HepG2 (cell line): ENCODE results near the gene MAT2A. TPM values are rescaled to one million over a fixed set of nuclear protein-coding genes. Genes with fewer than 3 reads are reported as not detected.

Source experiments
- AHDC1 ChIP-seq: sonication (generic); formaldehyde crosslinking; IDR thresholded peaks from 2 replicates; pipeline ENCODE4 v1.5.1; 2020; ENCODE audit warnings: mild to moderate bottlenecking, missing genetic modification reagents, borderline replicate concordance
- GMEB1 ChIP-seq: sonication (generic); formaldehyde crosslinking; IDR thresholded peaks from 2 replicates; pipeline ENCODE4 v1.5.1; 2020; ENCODE audit warnings: missing genetic modification reagents, mild to moderate bottlenecking, borderline replicate concordance
- KLF16 ChIP-seq, 2 experiments: sonication (generic) in 1 of 2; formaldehyde crosslinking in 1 of 2; IDR thresholded peaks; 2 replicates each; pipeline versions ENCODE4 v1.6.1 to v1.8.0; 2016 to 2023; ENCODE audit warnings: missing genetic modification reagents in 2 of 2, missing compliant biosample characterization in 1 of 2
- NR2F6 ChIP-seq, 2 experiments: IDR thresholded peaks; 2 replicates each; pipeline ENCODE4 v1.6.1; 2016; ENCODE audit warnings: antibody characterized with exemption in 1 of 2, mild to moderate bottlenecking in 1 of 2
- RARA ChIP-seq: IDR thresholded peaks from 2 replicates; pipeline ENCODE4 v1.6.1; 2016; ENCODE audit warnings: missing genetic modification reagents, missing compliant biosample characterization
- ZBTB38 ChIP-seq: sonication (generic); formaldehyde crosslinking; IDR thresholded peaks from 2 replicates; pipeline ENCODE4 v1.5.1; 2020; ENCODE audit warnings: mild to moderate bottlenecking, missing genetic modification reagents
- ZBTB4 ChIP-seq: sonication (generic); formaldehyde crosslinking; IDR thresholded peaks from 2 replicates; pipeline ENCODE4 v1.4.0; 2020; ENCODE audit warnings: missing genetic modification reagents, mild to moderate bottlenecking, borderline replicate concordance
- ZNF460 ChIP-seq: sonication (generic); formaldehyde crosslinking; IDR thresholded peaks from 2 replicates; pipeline ENCODE4 v1.5.1; 2020; ENCODE audit warnings: missing genetic modification reagents, mild to moderate bottlenecking, borderline replicate concordance
- ZNF770 ChIP-seq: sonication (generic); formaldehyde crosslinking; IDR thresholded peaks from 2 replicates; pipeline ENCODE4 v1.5.0; 2020; ENCODE audit warnings: mild to moderate bottlenecking, missing genetic modification reagents
- ZNF773 ChIP-seq: sonication (generic); formaldehyde crosslinking; IDR thresholded peaks from 2 replicates; pipeline ENCODE4 v1.4.0; 2020; ENCODE audit warnings: missing genetic modification reagents, borderline replicate concordance
- polyA plus RNA-seq, 8 experiments: library from polyadenylated mRNA; depleted of rRNA in 3 of 8; stranded (reverse) in 7 of 8; unstranded in 1 of 8; fragments of >200 nt; fragmentation: Illumina TruSeq in 4 of 8; extraction: Trizol in 4 of 8; gene quantifications; 2 replicates each; pipeline versions ENCODE4 v1.2.1 to v1.2.3, GENCODE V29; 2011 to 2016; ENCODE audit warnings: low read depth in 4 of 8, missing spikeins in 1 of 8, mixed read lengths in 1 of 8; ENCODE audit not compliant: insufficient read depth in 1 of 8
- total RNA-seq, 5 experiments: library from RNA; depleted of rRNA; stranded (reverse); fragments of >200 nt; fragmentation: Illumina TruSeq; extraction: Trizol; gene quantifications; 2 replicates each; pipeline ENCODE4 v1.2.3, GENCODE V29; 2016; ENCODE audit warnings: low read depth in 1 of 5
- TF ChIP-seq, protein P1 (sequence below): sonication (generic); formaldehyde crosslinking; IDR thresholded peaks from 2 replicates; pipeline ENCODE4 v1.4.0; 2020; ENCODE audit warnings: mild to moderate bottlenecking, missing genetic modification reagents
- TF ChIP-seq, protein P2 (sequence below): IDR thresholded peaks from 2 replicates; pipeline ENCODE4 v1.6.1; 2016; ENCODE audit warnings: missing compliant biosample characterization, missing genetic modification reagents, borderline replicate concordance

Gene MAT2A
- total and polyA plus RNA-seq, 2 of the 13 experiments (the other 11 are each of a cell fraction or from before 2014, with no cell fraction given) = 155 to 331 TPM

GRCh38 chr2:85575739-85576138 is 36.8 kb downstream of the MAT2A start (continued):
- 0 out of 2 replicates have a peak, but pooled peaks have one; percentile 20 for TF ChIP-seq AHDC1 (CRISPR knock-in tag)
- TF ChIP-seq ZBTB4 (CRISPR knock-in tag) = peak; percentile 59; the same call in 1 of the 2 replicates
- peak; percentile 38 for TF ChIP-seq ZNF770
- 0 out of 2 replicates have a peak, but pooled peaks have one; percentile 29 for TF ChIP-seq ZBTB38 (CRISPR knock-in tag)
- TF ChIP-seq, protein P1, sequence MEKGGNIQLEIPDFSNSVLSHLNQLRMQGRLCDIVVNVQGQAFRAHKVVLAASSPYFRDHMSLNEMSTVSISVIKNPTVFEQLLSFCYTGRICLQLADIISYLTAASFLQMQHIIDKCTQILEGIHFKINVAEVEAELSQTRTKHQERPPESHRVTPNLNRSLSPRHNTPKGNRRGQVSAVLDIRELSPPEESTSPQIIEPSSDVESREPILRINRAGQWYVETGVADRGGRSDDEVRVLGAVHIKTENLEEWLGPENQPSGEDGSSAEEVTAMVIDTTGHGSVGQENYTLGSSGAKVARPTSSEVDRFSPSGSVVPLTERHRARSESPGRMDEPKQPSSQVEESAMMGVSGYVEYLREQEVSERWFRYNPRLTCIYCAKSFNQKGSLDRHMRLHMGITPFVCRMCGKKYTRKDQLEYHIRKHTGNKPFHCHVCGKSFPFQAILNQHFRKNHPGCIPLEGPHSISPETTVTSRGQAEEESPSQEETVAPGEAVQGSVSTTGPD (CRISPR knock-in tag) = no peak
- TF ChIP-seq ZNF773 = no peak
- 0 out of 2 replicates have a peak, but pooled peaks have one; percentile 18 for TF ChIP-seq RARA
- no peak for TF ChIP-seq NR2F6 (IDR thresholded peaks at IDR 0.05)
- TF ChIP-seq NR2F6 (CRISPR knock-in tag; IDR thresholded peaks at IDR 0.05) = peak; percentile 11; the same call in 1 of the 2 replicates
- TF ChIP-seq, protein P2, sequence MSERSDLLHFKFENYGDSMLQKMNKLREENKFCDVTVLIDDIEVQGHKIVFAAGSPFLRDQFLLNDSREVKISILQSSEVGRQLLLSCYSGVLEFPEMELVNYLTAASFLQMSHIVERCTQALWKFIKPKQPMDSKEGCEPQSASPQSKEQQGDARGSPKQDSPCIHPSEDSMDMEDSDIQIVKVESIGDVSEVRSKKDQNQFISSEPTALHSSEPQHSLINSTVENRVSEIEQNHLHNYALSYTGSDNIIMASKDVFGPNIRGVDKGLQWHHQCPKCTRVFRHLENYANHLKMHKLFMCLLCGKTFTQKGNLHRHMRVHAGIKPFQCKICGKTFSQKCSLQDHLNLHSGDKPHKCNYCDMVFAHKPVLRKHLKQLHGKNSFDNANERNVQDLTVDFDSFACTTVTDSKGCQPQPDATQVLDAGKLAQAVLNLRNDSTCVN (CRISPR knock-in tag) = 0 out of 2 replicates have a peak, but pooled peaks have one; percentile 17
- no peak for TF ChIP-seq KLF16 (CRISPR knock-in tag; IDR thresholded peaks at IDR 0.05)
- TF ChIP-seq ZNF460 (CRISPR knock-in tag) = peak; percentile 85
- TF ChIP-seq GMEB1 = 0 out of 2 replicates have a peak, but pooled peaks have one; percentile 8
